H1 (cell line): ENCODE results near the gene SLC25A20. TPM values are rescaled to one million over a fixed set of nuclear protein-coding genes. Genes with fewer than 3 reads are reported as not detected.

Experiments used
- ATF3 ChIP-seq: IDR thresholded peaks from 2 replicates; pipeline ENCODE4 v1.6.1; 2011; ENCODE audit warnings: low read depth, mild to moderate bottlenecking, low read length; ENCODE audit not compliant: insufficient read depth
- CEBPB ChIP-seq: IDR thresholded peaks from 2 replicates; pipeline ENCODE4 v1.6.1; 2012; ENCODE audit warnings: low read depth, low read length
- CHD7 ChIP-seq: fragments of 300-600 bp; sonication (generic); IDR thresholded peaks from 2 replicates; pipeline ENCODE4 v1.7.1; 2012; ENCODE audit warnings: low read length, moderate library complexity, mild to moderate bottlenecking, inconsistent platforms; ENCODE audit not compliant: insufficient replicate concordance
- JUND ChIP-seq: IDR thresholded peaks from 2 replicates; pipeline ENCODE4 v1.6.1; 2011; ENCODE audit warnings: mild to moderate bottlenecking, improper control_type of control experiment, low read length
- NRF1 ChIP-seq: IDR thresholded peaks from 2 replicates; pipeline ENCODE4 v1.6.1; 2011; ENCODE audit warnings: mild to moderate bottlenecking, low read depth, low read length, improper control_type of control experiment
- SIN3A ChIP-seq, 2 experiments: IDR thresholded peaks in 1 of 2; conservative IDR thresholded peaks in 1 of 2; 2 replicates each; pipeline ENCODE4 v1.6.1; 2011 to 2012; ENCODE audit warnings: low read length in 2 of 2, improper control_type of control experiment in 1 of 2, low read depth in 1 of 2, mild to moderate bottlenecking in 1 of 2
- SIX5 ChIP-seq: IDR thresholded peaks from 2 replicates; pipeline ENCODE4 v1.6.1; 2011; ENCODE audit warnings: mild to moderate bottlenecking, low read depth, low read length
- polyA plus RNA-seq, 7 experiments: library from polyadenylated mRNA; depleted of rRNA in 3 of 7; stranded (reverse) in 5 of 7; unstranded in 2 of 7; fragments of >200 nt in 5 of 7; fragments of 200-250 nt in 2 of 7; gene quantifications; 1 replicate in 5 of 7; 2 replicates in 1 of 7; 4 replicates in 1 of 7; pipeline versions ENCODE4 v1.2.1 to v1.2.3, GENCODE V29; 2011 to 2013; ENCODE audit warnings: missing spikeins in 2 of 7, mixed read lengths in 2 of 7
- total RNA-seq: library from RNA; stranded (reverse); fragmentation: NEBNext Ultra II Directional; extraction: Animal tissue kit (Norgen Biotek cat#: 25700); gene quantifications from 2 replicates; pipeline ENCODE4 v1.2.1, GENCODE V29; 2021

SLC25A20 gene
- total and polyA plus RNA-seq, 2 of the 8 experiments (the other 6 are each of a cell fraction or from before 2014, with no cell fraction given), result 3.8 to 4.0 TPM

GRCh38 chr3:48935530-48935929 is 36.8 kb upstream of the SLC25A20 start (continued):
- TF ChIP-seq CHD7 (no peak), CEBPB (no peak), NRF1 (no peak), SIX5 (no peak), JUND (no peak), SIN3A (conservative IDR thresholded peaks at IDR 0.05 in 1 of 2, IDR thresholded peaks at IDR 0.05 in 1 of 2; ENCODE audit: low read depth in 1 of 2, low read length in 2 of 2) (no peak), ATF3 (no peak)
